ENCODE measurements around the gene KIFC1. TPM values are rescaled to one million over a fixed set of nuclear protein-coding genes. Genes with fewer than 3 reads are reported as not detected.
A peak's percentile ranks its signal among the peaks of the same experiment; 100 is the strongest.

The KIFC1 gene
- total and polyA plus RNA-seq, 7 donors, result 0.15 to 1.0 (median 0.22) TPM; not detected in 1

- Histone ChIP-seq H3K4me1 (peaks cover 8% of the 10 kb centered on the region), H3K27me3 (ENCODE audit: insufficient read depth in 3 of 3, low read length in 2 of 3) (no peaks in the 10 kb centered on the region), H3K4me3 (no peak overlapping the region), H3K36me3 (ENCODE audit: insufficient read depth in 1 of 2, low read depth in 1 of 2) (peaks cover 0 to 17% of the 10 kb centered on the region in 2 donors), H3K9me3 (no peaks in the 10 kb centered on the region), H3K27ac (no peak overlapping the region)
- intact Hi-C loops (cut with DNase I), result no loop called here
- DNase-seq, result no peak
- TF ChIP-seq, protein P1, sequence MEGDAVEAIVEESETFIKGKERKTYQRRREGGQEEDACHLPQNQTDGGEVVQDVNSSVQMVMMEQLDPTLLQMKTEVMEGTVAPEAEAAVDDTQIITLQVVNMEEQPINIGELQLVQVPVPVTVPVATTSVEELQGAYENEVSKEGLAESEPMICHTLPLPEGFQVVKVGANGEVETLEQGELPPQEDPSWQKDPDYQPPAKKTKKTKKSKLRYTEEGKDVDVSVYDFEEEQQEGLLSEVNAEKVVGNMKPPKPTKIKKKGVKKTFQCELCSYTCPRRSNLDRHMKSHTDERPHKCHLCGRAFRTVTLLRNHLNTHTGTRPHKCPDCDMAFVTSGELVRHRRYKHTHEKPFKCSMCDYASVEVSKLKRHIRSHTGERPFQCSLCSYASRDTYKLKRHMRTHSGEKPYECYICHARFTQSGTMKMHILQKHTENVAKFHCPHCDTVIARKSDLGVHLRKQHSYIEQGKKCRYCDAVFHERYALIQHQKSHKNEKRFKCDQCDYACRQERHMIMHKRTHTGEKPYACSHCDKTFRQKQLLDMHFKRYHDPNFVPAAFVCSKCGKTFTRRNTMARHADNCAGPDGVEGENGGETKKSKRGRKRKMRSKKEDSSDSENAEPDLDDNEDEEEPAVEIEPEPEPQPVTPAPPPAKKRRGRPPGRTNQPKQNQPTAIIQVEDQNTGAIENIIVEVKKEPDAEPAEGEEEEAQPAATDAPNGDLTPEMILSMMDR (IDR thresholded peaks at IDR 0.05), result no peak
- WGBS, 3 donors, result 62 to 75% (median 74%) methylated on average over 10 to 12 of the region's 12 CpGs
- no peak for ATAC-seq
Observed at GRCh38 chr6:33431880-33432541, 40.4 kb downstream of the KIFC1 start.

- Histone ChIP-seq H3K4me3 (no peak overlapping the region), H3K36me3 (ENCODE audit: insufficient read depth in 1 of 2, low read depth in 1 of 2) (peaks cover 0 to 22% of the 10 kb centered on the region in 2 donors), H3K9me3 (no peaks in the 10 kb centered on the region), H3K27me3 (ENCODE audit: insufficient read depth in 3 of 3, low read length in 2 of 3) (no peaks in the 10 kb centered on the region), H3K4me1 (peaks cover 3% of the 10 kb centered on the region), H3K27ac (no peak overlapping the region)
- ATAC-seq (no peak), DNase-seq (no peak)
- WGBS, 3 donors, result 81 to 85% (median 83%) methylated on average over 10 of the region's 10 CpGs
- TF ChIP-seq, protein P1 (IDR thresholded peaks at IDR 0.05), result no peak
- intact Hi-C loops (cut with DNase I), result no loop called here
Observed at GRCh38 chr6:33432546-33432945, 40.9 kb downstream of the KIFC1 start.

DNA sequence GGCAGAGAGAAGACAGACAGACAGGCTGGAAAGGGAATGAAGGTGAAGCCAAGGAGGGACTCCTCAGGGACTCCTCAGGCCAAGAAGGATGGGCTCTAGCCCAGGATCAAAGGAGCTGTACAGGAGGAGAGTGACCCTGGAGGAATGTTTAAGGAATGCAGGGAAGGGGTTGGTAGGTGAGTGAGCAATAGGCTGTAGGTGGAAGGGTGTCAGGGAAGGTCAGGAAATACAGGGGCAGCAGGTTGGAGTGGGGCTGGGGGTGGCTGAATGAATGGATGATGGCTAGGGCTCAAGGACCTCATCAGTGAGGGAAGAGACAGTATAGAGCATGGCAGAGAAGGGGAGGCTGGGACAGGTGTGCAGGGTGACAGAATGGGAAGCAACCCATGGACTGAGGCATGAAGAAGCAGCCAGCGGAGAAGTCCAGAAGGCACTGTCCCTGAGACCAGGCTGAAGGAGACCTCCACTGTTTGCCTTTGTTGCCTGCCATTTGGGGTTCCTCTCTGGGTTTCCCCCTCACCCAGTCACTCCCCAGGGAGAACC, 41.4 kb downstream of the KIFC1 start:
- Histone ChIP-seq H3K4me3 (no peak overlapping the region), H3K4me1 (peaks cover 3% of the 10 kb centered on the region), H3K36me3 (ENCODE audit: insufficient read depth in 1 of 2, low read depth in 1 of 2) (peaks cover 0 to 26% of the 10 kb centered on the region in 2 donors), H3K27ac (no peak overlapping the region), H3K9me3 (no peaks in the 10 kb centered on the region), H3K27me3 (ENCODE audit: insufficient read depth in 3 of 3, low read length in 2 of 3) (no peaks in the 10 kb centered on the region)
- no peak for DNase-seq
- peak; percentile 5 to 41 (median 18) for ATAC-seq
- intact Hi-C loops (cut with DNase I), result no loop called here
- 73 to 90% (median 75%) methylated on average over 1 of the region's 1 CpG for WGBS, 3 donors
- TF ChIP-seq, protein P1 (IDR thresholded peaks at IDR 0.05), result no peak

DNA sequence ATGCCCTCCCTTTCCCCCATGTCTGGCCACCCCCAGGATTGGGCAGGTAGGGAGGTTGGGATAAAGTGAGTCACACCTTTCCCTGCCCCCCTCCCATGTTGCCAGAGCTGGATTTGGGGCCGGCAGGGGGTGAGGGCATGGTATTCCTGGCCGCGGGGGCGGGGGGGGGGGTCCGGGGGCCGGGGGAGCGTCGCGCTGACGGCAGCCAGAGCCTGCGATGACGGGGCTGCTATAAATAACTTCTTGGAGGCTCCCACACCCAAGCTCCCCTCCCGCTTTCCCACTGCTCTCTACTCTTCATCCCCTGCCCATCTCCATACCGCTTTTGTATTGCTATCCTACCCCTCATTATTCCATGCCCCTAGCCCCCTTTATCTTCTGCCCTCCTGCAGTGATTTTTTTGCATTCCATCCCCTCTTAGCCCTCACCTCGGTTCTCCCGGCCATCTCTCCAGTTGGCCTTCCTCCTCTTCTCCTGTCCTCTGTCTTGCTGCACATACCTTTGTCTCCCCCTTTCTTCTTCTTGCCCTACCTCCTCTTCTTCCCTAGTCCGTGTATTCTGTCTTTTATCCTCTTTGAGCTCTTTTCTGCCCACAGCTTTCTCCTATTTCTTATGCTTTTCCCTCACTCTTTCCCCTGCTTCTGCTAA, 42.0 kb downstream of the KIFC1 start:
- no peaks in the 10 kb centered on the region for H3K27me3 ChIP-seq (ENCODE audit: insufficient read depth in 3 of 3, low read length in 2 of 3)
- 21 to 32% (median 25%) methylated on average over 6 to 16 of the region's 17 CpGs for WGBS, 3 donors
- DNase-seq (no peak), ATAC-seq (peak; percentile 74 to 86 (median 82))
- intact Hi-C loops (cut with DNase I), result no loop called here
- peaks cover 3% of the 10 kb centered on the region for H3K4me1 ChIP-seq
- H3K9me3 ChIP-seq, result no peaks in the 10 kb centered on the region
- no peak overlapping the region for H3K27ac ChIP-seq
- TF ChIP-seq, protein P1 (IDR thresholded peaks at IDR 0.05), result no peak
- peaks cover 0 to 29% of the 10 kb centered on the region in 2 donors for H3K36me3 ChIP-seq (ENCODE audit: insufficient read depth in 1 of 2, low read depth in 1 of 2)
- H3K4me3 ChIP-seq, result no peak overlapping the region

Data from psoas muscle (tissue), 8 donors.